Thyroid gland (tissue), 4 donors: ENCODE results near the gene CNTFR.

Experiments
- POLR2A ChIP-seq, 2 donors: fragments of 450-650 bp; IDR thresholded peaks; one replicate each; pipeline ENCODE4 v1.6.1; 2017; ENCODE audit warnings: antibody characterized with exemption in 2 of 2, mild to moderate bottlenecking in 2 of 2, moderate library complexity in 1 of 2
- TF ChIP-seq, protein P1 (sequence below), 6 experiments: fragments of 200-600 bp in 3 of 6; fragments of 450-650 bp in 3 of 6; sonication (generic) in 3 of 6; IDR thresholded peaks; one replicate each; pipeline ENCODE4 v1.5.1; 2016 to 2019; ENCODE audit warnings: antibody characterized with exemption in 6 of 6, mild to moderate bottlenecking in 2 of 6, inconsistent platforms in 1 of 6, moderate library complexity in 1 of 6

DNA sequence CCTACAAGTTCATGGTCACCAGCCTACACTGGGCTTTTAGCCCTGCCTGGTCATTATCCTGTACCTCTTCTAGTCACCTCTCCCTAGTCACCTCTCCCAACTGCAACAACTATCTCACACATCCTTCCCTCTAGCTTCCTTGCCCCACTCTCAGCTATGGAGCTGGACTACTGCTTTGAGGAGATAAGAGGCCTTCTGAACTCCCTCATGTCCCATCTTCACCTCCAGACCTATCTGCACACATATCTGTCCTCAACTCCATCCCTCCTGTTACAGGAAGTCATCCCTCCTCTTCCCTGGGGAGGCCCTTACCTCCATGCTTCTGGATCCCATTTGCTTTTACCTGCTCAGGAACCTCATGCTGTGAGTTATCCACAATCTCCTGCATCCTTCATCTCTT, 16.7 kb upstream of the CNTFR start:
- TF ChIP-seq, protein P1, sequence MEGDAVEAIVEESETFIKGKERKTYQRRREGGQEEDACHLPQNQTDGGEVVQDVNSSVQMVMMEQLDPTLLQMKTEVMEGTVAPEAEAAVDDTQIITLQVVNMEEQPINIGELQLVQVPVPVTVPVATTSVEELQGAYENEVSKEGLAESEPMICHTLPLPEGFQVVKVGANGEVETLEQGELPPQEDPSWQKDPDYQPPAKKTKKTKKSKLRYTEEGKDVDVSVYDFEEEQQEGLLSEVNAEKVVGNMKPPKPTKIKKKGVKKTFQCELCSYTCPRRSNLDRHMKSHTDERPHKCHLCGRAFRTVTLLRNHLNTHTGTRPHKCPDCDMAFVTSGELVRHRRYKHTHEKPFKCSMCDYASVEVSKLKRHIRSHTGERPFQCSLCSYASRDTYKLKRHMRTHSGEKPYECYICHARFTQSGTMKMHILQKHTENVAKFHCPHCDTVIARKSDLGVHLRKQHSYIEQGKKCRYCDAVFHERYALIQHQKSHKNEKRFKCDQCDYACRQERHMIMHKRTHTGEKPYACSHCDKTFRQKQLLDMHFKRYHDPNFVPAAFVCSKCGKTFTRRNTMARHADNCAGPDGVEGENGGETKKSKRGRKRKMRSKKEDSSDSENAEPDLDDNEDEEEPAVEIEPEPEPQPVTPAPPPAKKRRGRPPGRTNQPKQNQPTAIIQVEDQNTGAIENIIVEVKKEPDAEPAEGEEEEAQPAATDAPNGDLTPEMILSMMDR (IDR thresholded peaks at IDR 0.05) = no peak
- TF ChIP-seq POLR2A (IDR thresholded peaks at IDR 0.05) = no peak
